ENCODE results near the gene KLHL25. TPM values are rescaled to one million over a fixed set of nuclear protein-coding genes. Genes with fewer than 3 reads are reported as not detected.

The KLHL25 gene
- total and polyA plus RNA-seq, 2 of the 13 experiments (the other 11 are each of a cell fraction or from before 2014, with no cell fraction given), result 3.7 to 8.2 TPM

DNA sequence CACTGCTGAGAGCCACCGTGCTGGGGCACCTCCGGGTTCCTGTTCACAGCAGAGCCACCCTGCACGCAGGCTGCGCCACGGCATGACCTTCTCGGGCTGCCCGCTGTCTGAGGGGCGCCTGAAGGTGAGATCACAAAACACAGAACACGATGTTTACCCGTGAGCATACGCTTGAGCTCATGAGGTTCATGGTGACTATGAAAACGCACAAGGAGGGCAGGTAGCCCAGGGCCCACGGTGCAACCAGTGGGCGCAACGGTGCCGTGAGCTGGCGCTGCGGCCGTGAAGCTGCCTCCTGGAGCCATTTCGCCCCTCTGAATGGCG lies 36.1 kb downstream of the KLHL25 start:
- no peaks in the 10 kb centered on the region for H3K27me3 ChIP-seq (ENCODE audit: control insufficient read depth in 1 of 2, insufficient read depth in 2 of 2, low read length in 2 of 2)
- DNase-seq (ENCODE audit: low spot score) (no peak), ATAC-seq (no peak), FAIRE-seq (no peak)
- H3K4me2 ChIP-seq (ENCODE audit: low read depth, low read length), result no peak overlapping the region
- in situ Hi-C loops (cut with HindIII; ENCODE audit: extremely low pct_ligation_motif_present, low pct_unique_long_range_greater_than_20kb), result no loop called here
- no peaks in the 10 kb centered on the region for H3K4me1 ChIP-seq (ENCODE audit: insufficient read depth, low read length)
- no TSS peak for BruUV-seq (replicated peaks)
- H4K20me1 ChIP-seq (ENCODE audit: insufficient read depth, low read length), result no peaks in the 10 kb centered on the region
- no peak overlapping the region for H3K9ac ChIP-seq (ENCODE audit: insufficient read depth, low read depth, low read length)
- no peaks in the 10 kb centered on the region for H3K9me3 ChIP-seq (ENCODE audit: low read length)
- no peak overlapping the region for H2AFZ ChIP-seq (ENCODE audit: low read length)
- no peak overlapping the region for H3K4me3 ChIP-seq (replicated peaks in 1 of 3; ENCODE audit: insufficient read depth in 1 of 3, low read depth in 2 of 3, low read length in 3 of 3)
- 98% methylated on average over 16 of the region's 21 CpGs for WGBS (ENCODE audit: low lambda C conversion rate)
- ChIA-PET CTCF (ENCODE audit: low intra/inter-chr PET ratio, low total read pairs) (no interaction called here), POLR2A (no interaction called here)
- no peaks in the 10 kb centered on the region for H3K79me2 ChIP-seq (ENCODE audit: insufficient read depth, low read length)
- no peak overlapping the region for H3K27ac ChIP-seq (ENCODE audit: extremely low read length, insufficient read depth, low read length)
- H3K36me3 ChIP-seq (replicated peaks in 1 of 2; ENCODE audit: control insufficient read depth in 1 of 2, insufficient read depth in 2 of 2, low read length in 2 of 2), result peaks cover 8 to 12% of the 10 kb centered on the region in 2 experiments; a peak in 2 of 5 replicates
- intact Hi-C loops (cut with micrococcal nuclease; ENCODE audit: unreplicated experiment), result no loop called here
- TF ChIP-seq RARA (CRISPR knock-in tag; IDR thresholded peaks at IDR 0.05), result no peak
- TF ChIP-seq, protein P1, sequence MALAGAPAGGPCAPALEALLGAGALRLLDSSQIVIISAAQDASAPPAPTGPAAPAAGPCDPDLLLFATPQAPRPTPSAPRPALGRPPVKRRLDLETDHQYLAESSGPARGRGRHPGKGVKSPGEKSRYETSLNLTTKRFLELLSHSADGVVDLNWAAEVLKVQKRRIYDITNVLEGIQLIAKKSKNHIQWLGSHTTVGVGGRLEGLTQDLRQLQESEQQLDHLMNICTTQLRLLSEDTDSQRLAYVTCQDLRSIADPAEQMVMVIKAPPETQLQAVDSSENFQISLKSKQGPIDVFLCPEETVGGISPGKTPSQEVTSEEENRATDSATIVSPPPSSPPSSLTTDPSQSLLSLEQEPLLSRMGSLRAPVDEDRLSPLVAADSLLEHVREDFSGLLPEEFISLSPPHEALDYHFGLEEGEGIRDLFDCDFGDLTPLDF (CRISPR knock-in tag; IDR thresholded peaks at IDR 0.05), result no peak
- TF ChIP-seq FOXK1 (CRISPR knock-in tag; IDR thresholded peaks at IDR 0.05; ENCODE audit: borderline replicate concordance, low read depth), result no peak
- TF ChIP-seq NFKB2 (CRISPR knock-in tag; IDR thresholded peaks at IDR 0.05; ENCODE audit: borderline replicate concordance), result no peak
- TF ChIP-seq GLMP (CRISPR knock-in tag; IDR thresholded peaks at IDR 0.05; ENCODE audit: borderline replicate concordance), result no peak
- no peak for TF ChIP-seq ZNF850 (CRISPR knock-in tag; conservative IDR thresholded peaks at IDR 0.05)
- TF ChIP-seq HMGXB3 (CRISPR knock-in tag; IDR thresholded peaks at IDR 0.05; ENCODE audit: borderline replicate concordance), result no peak
- no peak for TF ChIP-seq ZNF609 (CRISPR knock-in tag; IDR thresholded peaks at IDR 0.05; ENCODE audit: borderline replicate concordance)
- no peak for TF ChIP-seq TFE3 (CRISPR knock-in tag; IDR thresholded peaks at IDR 0.05)

Data from HepG2 (cell line).